Heart left ventricle (tissue), 13 donors: ENCODE measurements around the gene NXNL2.

Experiments used
- POLR2A ChIP-seq, 2 donors: fragments of 450-650 bp; IDR thresholded peaks; one replicate each; pipeline ENCODE4 v1.6.1; 2017; ENCODE audit warnings: antibody characterized with exemption in 2 of 2, mild to moderate bottlenecking in 2 of 2, moderate library complexity in 2 of 2
- TF ChIP-seq, protein P1 (sequence below), 12 donors: fragments of 200-600 bp; sonication (generic) in 4 of 12; IDR thresholded peaks; one replicate each; pipeline versions ENCODE4 v1.5.0 to v1.8.0; 2018 to 2022; ENCODE audit warnings: antibody characterized with exemption in 12 of 12, mild to moderate bottlenecking in 5 of 12
- donor health status: ischemic (EF 13 %, LVEDD 7.1; RV severe dilation, severe dysfunction).
- donor health status: DM: no; HTN: yes; CAD: no.
- donor health status: DM: no; HTN: no; CAD: no.
- donor health status: ischemic (EF 25% LVEDD 6.9; RV normal size, moderate dysfunction).
- donor health status: ischemic (EF 25% LVEDD 5.7; RV mildly dilated, moderate dysfunction).
- donor health status: ischemic (EF 35%, LVEDD 5.7; RV mildly dilated, moderate dysfunction).
- donor health status: nonischemic (EF 11% LVEDD 7.7; RV severe dilation, severe dysfunction).
- donor health status: DM: yes; HTN: yes; CAD: no.
- donor health status: PGD.
- donor health status: ischemic (EF 29% LVEDD 5.4; RV normal size, mild dysfunction).
- donor health status: nonischemic (EF 23%, LVEDD 6.1; RV moderate dilation, normal function).

DNA sequence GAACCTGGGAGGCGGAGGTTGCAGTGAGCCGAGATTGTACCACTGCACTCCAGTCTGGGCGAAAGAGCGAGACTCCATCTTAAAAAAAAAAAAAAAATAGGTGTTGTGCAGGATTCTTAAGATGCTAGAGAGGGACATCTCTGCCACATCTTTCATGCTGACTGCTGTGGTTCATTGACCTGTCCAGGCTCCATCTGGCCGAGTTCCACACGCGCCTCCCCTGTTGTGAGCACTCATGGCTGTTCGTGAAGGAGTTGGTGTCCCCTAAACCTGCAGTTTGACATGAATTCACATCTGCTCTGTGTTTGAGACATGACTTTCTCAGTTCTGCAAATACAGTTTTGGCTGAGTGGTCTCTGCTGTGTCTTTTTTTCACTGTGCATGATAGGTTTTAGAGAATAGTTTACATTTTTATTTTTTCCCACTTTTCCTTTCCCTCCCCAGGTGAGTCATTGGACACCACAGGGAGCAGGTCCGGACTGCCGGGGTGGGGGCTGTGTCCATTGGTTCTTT lies 5.3 kb downstream of the NXNL2 start:
- TF ChIP-seq, protein P1, sequence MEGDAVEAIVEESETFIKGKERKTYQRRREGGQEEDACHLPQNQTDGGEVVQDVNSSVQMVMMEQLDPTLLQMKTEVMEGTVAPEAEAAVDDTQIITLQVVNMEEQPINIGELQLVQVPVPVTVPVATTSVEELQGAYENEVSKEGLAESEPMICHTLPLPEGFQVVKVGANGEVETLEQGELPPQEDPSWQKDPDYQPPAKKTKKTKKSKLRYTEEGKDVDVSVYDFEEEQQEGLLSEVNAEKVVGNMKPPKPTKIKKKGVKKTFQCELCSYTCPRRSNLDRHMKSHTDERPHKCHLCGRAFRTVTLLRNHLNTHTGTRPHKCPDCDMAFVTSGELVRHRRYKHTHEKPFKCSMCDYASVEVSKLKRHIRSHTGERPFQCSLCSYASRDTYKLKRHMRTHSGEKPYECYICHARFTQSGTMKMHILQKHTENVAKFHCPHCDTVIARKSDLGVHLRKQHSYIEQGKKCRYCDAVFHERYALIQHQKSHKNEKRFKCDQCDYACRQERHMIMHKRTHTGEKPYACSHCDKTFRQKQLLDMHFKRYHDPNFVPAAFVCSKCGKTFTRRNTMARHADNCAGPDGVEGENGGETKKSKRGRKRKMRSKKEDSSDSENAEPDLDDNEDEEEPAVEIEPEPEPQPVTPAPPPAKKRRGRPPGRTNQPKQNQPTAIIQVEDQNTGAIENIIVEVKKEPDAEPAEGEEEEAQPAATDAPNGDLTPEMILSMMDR (IDR thresholded peaks at IDR 0.05), result no peak
- no peak for TF ChIP-seq POLR2A (IDR thresholded peaks at IDR 0.05)
